Adrenal gland (tissue), 5 donors: Measurements from ENCODE around the gene ADD3.

Experiments
- CTCF ChIP-seq, 6 experiments: fragments of 450-650 bp in 4 of 6; fragments of 200-600 bp in 2 of 6; sonication (generic) in 1 of 6; IDR thresholded peaks; 1 replicate in 5 of 6; 2 replicates in 1 of 6; pipeline versions ENCODE4 v1.5.1 to v1.8.0; 2016 to 2021; ENCODE audit warnings: antibody characterized with exemption in 6 of 6, mild to moderate bottlenecking in 2 of 6, moderate library complexity in 1 of 6
- POLR2A ChIP-seq, 2 donors: fragments of 450-650 bp; IDR thresholded peaks; one replicate each; pipeline ENCODE4 v1.6.1; 2017; ENCODE audit warnings: antibody characterized with exemption in 2 of 2, mild to moderate bottlenecking in 2 of 2, moderate library complexity in 1 of 2
- donor health status: DM: no; HTN: no; CAD: no.

- TF ChIP-seq CTCF (IDR thresholded peaks at IDR 0.05) (no peak), POLR2A (IDR thresholded peaks at IDR 0.05) (no peak)
These were observed 87.0 kb downstream of the ADD3 start for GRCh38 chr10:110094786-110095185.
